K562 (cell line): ENCODE measurements around the gene LRRC71. TPM values are rescaled to one million over a fixed set of nuclear protein-coding genes. Genes with fewer than 3 reads are reported as not detected.
A peak's percentile ranks its signal among the peaks of the same experiment; 100 is the strongest.

Experiments used
- ATAC-seq: fragments of 200-7000 bp; cut with Tn5 transposase; 3 replicates; pipeline ENCODE4 v1.9.1; 2020; ENCODE audit warnings: moderate library complexity
- BruUV-seq: library from RNA; stranded (reverse); fragments of 400-500 nt; replicated peaks from 2 replicates; lab custom pipeline; 2021; lab: Mats Ljungman, UMichigan
- CTCF ChIA-PET: fragments of 300-600 bp; formaldehyde crosslinking; extraction: SDS; loops from one replicate; lab custom pipeline; 2021; ENCODE audit warnings: low intra/inter-chr PET ratio; lab: Yijun Ruan, JAX
- POLR2A ChIA-PET: fragments of 300-600, 350-650 bp; sonication (Branson Sonifier 250); formaldehyde crosslinking; extraction: SDS; loops from one replicate; lab custom pipeline; 2021; ENCODE audit warnings: antibody characterized with exemption, inconsistent platforms; lab: Yijun Ruan, JAX
- DNase-seq, 4 experiments: peaks; one replicate each; pipeline versions ENCODE4 v3.0.0 to v3.0.0-alpha.2; 2011 to 2018; ENCODE audit warnings: low spot score in 3 of 4, mixed read lengths in 3 of 4; ENCODE audit errors: extremely low read depth in 1 of 4
- FAIRE-seq: peaks from 2 replicates; lab custom pipeline; 2011; peaks lifted over from hg19 to GRCh38; lab: Jason Lieb, UNC
- H2AFZ ChIP-seq: 2 replicates; pipeline ENCODE4 v1.6.0; 2011; ENCODE audit warnings: low read depth, low read length, control low read depth, inconsistent platforms
- H3K27ac ChIP-seq: fragments of 200-600 bp; 3 replicates; pipeline ENCODE4 v1.8.0; 2011; ENCODE audit warnings: low read depth, mild to moderate bottlenecking, control low read depth, inconsistent platforms, low read length, moderate library complexity, mixed read lengths; ENCODE audit errors: extremely low read depth
- H3K27me3 ChIP-seq, 2 experiments: fragments of 300-600 bp in 1 of 2; 2 replicates in 1 of 2; 3 replicates in 1 of 2; pipeline versions ENCODE4 v1.6.0 to v1.8.0; 2011; ENCODE audit warnings: inconsistent platforms in 2 of 2, low read length in 2 of 2, mild to moderate bottlenecking in 1 of 2, mixed read lengths in 1 of 2, moderate library complexity in 1 of 2; ENCODE audit not compliant: control insufficient read depth in 2 of 2, insufficient read depth in 2 of 2
- H3K36me3 ChIP-seq: fragments of 300-600 bp; 3 replicates; pipeline ENCODE4 v1.8.0; 2011; ENCODE audit warnings: mild to moderate bottlenecking, low read length, inconsistent platforms; ENCODE audit not compliant: control insufficient read depth, insufficient read depth
- H3K4me1 ChIP-seq, 2 experiments: fragments of 200-600 bp in 1 of 2; replicated peaks in 1 of 2; 2 replicates in 1 of 2; 3 replicates in 1 of 2; pipeline versions ENCODE4 v1.5.1 to v1.8.0; 2011; ENCODE audit warnings: inconsistent platforms in 2 of 2, low read length in 2 of 2, mild to moderate bottlenecking in 1 of 2, mixed read lengths in 1 of 2, moderate library complexity in 1 of 2; ENCODE audit not compliant: control insufficient read depth in 2 of 2, insufficient read depth in 2 of 2
- H3K4me2 ChIP-seq: 2 replicates; pipeline ENCODE4 v1.6.1; 2011; ENCODE audit warnings: low read length, control low read depth, inconsistent platforms, mixed read lengths; ENCODE audit not compliant: insufficient read depth
- H3K4me3 ChIP-seq: fragments of 200-600 bp; sonication (generic), shearing (Covaris generic); 2 replicates; pipeline ENCODE4 v1.5.1; 2016; ENCODE audit warnings: control low read depth, inconsistent platforms
- H3K79me2 ChIP-seq: fragments of 200-600 bp; 3 replicates; pipeline ENCODE4 v1.8.0; 2011; ENCODE audit warnings: low read length, inconsistent platforms; ENCODE audit not compliant: control insufficient read depth, insufficient read depth
- H3K9ac ChIP-seq, 2 experiments: 2 replicates each; pipeline versions ENCODE4 v1.6.0 to v1.6.1; 2011; ENCODE audit warnings: low read depth in 2 of 2, low read length in 2 of 2, control low read depth in 1 of 2, inconsistent platforms in 1 of 2, mild to moderate bottlenecking in 1 of 2, mixed read lengths in 1 of 2; ENCODE audit not compliant: insufficient read depth in 1 of 2
- H3K9me1 ChIP-seq: one replicate; pipeline ENCODE4 v1.6.0; 2011; ENCODE audit warnings: inconsistent platforms, mild to moderate bottlenecking, low read length, moderate library complexity; ENCODE audit not compliant: control insufficient read depth, insufficient read depth
- H3K9me3 ChIP-seq: replicated peaks from 2 replicates; pipeline ENCODE4 v1.5.1; 2011; ENCODE audit warnings: low read depth, low read length, inconsistent platforms; ENCODE audit not compliant: control insufficient read depth, insufficient read depth
- H4K20me1 ChIP-seq: replicated peaks from 2 replicates; pipeline ENCODE4 v1.6.1; 2011; ENCODE audit warnings: low read length, inconsistent platforms, mixed read lengths; ENCODE audit not compliant: control insufficient read depth, insufficient read depth
- ARID1B ChIP-seq: fragments of 450-650 bp; IDR thresholded peaks from 2 replicates; pipeline ENCODE4 v1.6.1; 2016; ENCODE audit warnings: antibody characterized with exemption, mild to moderate bottlenecking, inconsistent platforms
- CBFA2T2 ChIP-seq: fragments of 450-650 bp; conservative IDR thresholded peaks from 2 replicates; pipeline ENCODE4 v1.6.1; 2017; ENCODE audit warnings: mild to moderate bottlenecking
- CTCF ChIP-seq, 3 experiments: IDR thresholded peaks in 2 of 3; conservative IDR thresholded peaks in 1 of 3; 2 replicates each; pipeline ENCODE4 v1.5.1; 2011 to 2012; ENCODE audit warnings: low read length in 3 of 3, mild to moderate bottlenecking in 3 of 3, control low read depth in 2 of 3, improper control_type of control experiment in 1 of 3, inconsistent platforms in 1 of 3, low read depth in 1 of 3, mixed read lengths in 1 of 3, moderate library complexity in 1 of 3; ENCODE audit not compliant: insufficient read depth in 2 of 3
- DMBX1 ChIP-seq: fragments of 250-450 bp; sonication (Bioruptor Pico); IDR thresholded peaks from 2 replicates; pipeline ENCODE4 v1.8.0; 2022; ENCODE audit warnings: inconsistent platforms, mild to moderate bottlenecking, moderate library complexity, borderline replicate concordance
- DPF2 ChIP-seq: fragments of 450-650 bp; IDR thresholded peaks from 2 replicates; pipeline ENCODE4 v1.6.1; 2016
- EHMT2 ChIP-seq: fragments of 450-650 bp; IDR thresholded peaks from 2 replicates; pipeline ENCODE4 v1.6.1; 2018; ENCODE audit warnings: antibody characterized with exemption
- ELF1 ChIP-seq: fragments of 200-800 bp; sonication (Bioruptor generic); IDR thresholded peaks from 2 replicates; pipeline ENCODE4 v1.6.1; 2016; ENCODE audit warnings: missing genetic modification characterization, missing compliant biosample characterization
- ELF2 ChIP-seq: fragments of 250-450 bp; sonication (Bioruptor Pico); IDR thresholded peaks from 2 replicates; pipeline ENCODE4 v1.5.0; 2021; ENCODE audit warnings: mild to moderate bottlenecking
- FOXA3 ChIP-seq, 2 experiments: fragments of 450-650 bp in 1 of 2; sonication (generic) in 1 of 2; formaldehyde crosslinking; IDR thresholded peaks in 1 of 2; conservative IDR thresholded peaks in 1 of 2; 2 replicates each; pipeline versions ENCODE4 v1.4.0 to v1.8.0; 2020 to 2022; ENCODE audit warnings: mild to moderate bottlenecking in 2 of 2, missing genetic modification reagents in 1 of 2
- FOXP1 ChIP-seq: sonication (generic); formaldehyde crosslinking; IDR thresholded peaks from 2 replicates; pipeline ENCODE4 v1.8.0; 2022; ENCODE audit warnings: mild to moderate bottlenecking, missing genetic modification reagents
- MTA2 ChIP-seq: fragments of 450-650 bp; IDR thresholded peaks from 2 replicates; pipeline ENCODE4 v1.6.1; 2016; ENCODE audit warnings: low read depth
- NCOR1 ChIP-seq: fragments of 450-650 bp; IDR thresholded peaks from 2 replicates; pipeline ENCODE4 v1.6.1; 2016; ENCODE audit warnings: mild to moderate bottlenecking, moderate library complexity
- NFIC ChIP-seq: fragments of 450-650 bp; IDR thresholded peaks from 2 replicates; pipeline ENCODE4 v1.6.1; 2017; ENCODE audit warnings: mild to moderate bottlenecking, inconsistent platforms
- SRF ChIP-seq, 2 experiments: fragments of 250-450, 450-650 bp in 1 of 2; sonication (Bioruptor Pico) in 1 of 2; sonication (generic) in 1 of 2; formaldehyde crosslinking; IDR thresholded peaks; 2 replicates each; pipeline versions ENCODE4 v1.5.0 to v1.5.1; 2020 to 2022; ENCODE audit warnings: mild to moderate bottlenecking in 1 of 2, missing genetic modification reagents in 1 of 2
- TAL1 ChIP-seq: fragments of 450-650 bp; IDR thresholded peaks from 2 replicates; pipeline ENCODE4 v1.6.1; 2016; ENCODE audit warnings: mild to moderate bottlenecking
- TCF3 ChIP-seq: sonication (generic); formaldehyde crosslinking; IDR thresholded peaks from 2 replicates; pipeline ENCODE4 v1.4.0; 2020; ENCODE audit warnings: mild to moderate bottlenecking, missing genetic modification reagents
- TEAD4 ChIP-seq, 2 experiments: sonication (generic) in 1 of 2; formaldehyde crosslinking in 1 of 2; IDR thresholded peaks; 2 replicates each; pipeline versions ENCODE4 v1.6.1 to v1.8.0; 2012 to 2022; ENCODE audit warnings: borderline replicate concordance in 1 of 2, inconsistent platforms in 1 of 2, low read length in 1 of 2, mild to moderate bottlenecking in 1 of 2, missing genetic modification reagents in 1 of 2
- ZNF324 ChIP-seq: fragments of 250-450 bp; sonication (Bioruptor Pico); IDR thresholded peaks from 2 replicates; pipeline ENCODE4 v1.4.0; 2020; ENCODE audit warnings: mild to moderate bottlenecking
- ZNF431 ChIP-seq: sonication (generic); formaldehyde crosslinking; IDR thresholded peaks from 2 replicates; pipeline ENCODE4 v1.8.0; 2022; ENCODE audit warnings: mild to moderate bottlenecking, missing genetic modification reagents
- WGBS: fragments of 100-300 bp; shearing (Covaris generic); methylation state at CpG from one replicate; pipeline ENCODE4 v1.1.6; 2016; ENCODE audit warnings: low coverage, mixed read lengths; ENCODE audit not compliant: insufficient coverage; ENCODE audit errors: missing lambda C conversion rate; 5-methylcytosine and 5-hydroxymethylcytosine counted together
- in situ Hi-C: fragments of 300-500 bp; cut with MboI; formaldehyde crosslinking; loops from 4 replicates; pipeline ENCODE4 v1.15.0; 2018; ENCODE audit warnings: inconsistent platforms, mixed read lengths
- intact Hi-C: fragments of 100-400 bp; cut with micrococcal nuclease; formaldehyde crosslinking; loops from 2 replicates; pipeline ENCODE4 v1.14.2; 2022
- polyA plus RNA-seq, 8 experiments: library from polyadenylated mRNA; depleted of rRNA in 4 of 8; stranded (reverse) in 5 of 8; unstranded in 3 of 8; fragments of >200 nt; fragmentation: Nextera tagmentation in 2 of 8; fragmentation: Illumina TruSeq in 1 of 8; extraction: Ambion mirVana in 2 of 8; extraction: Trizol in 1 of 8; gene quantifications; 2 replicates each; pipeline versions ENCODE4 v1.2.1 to v1.2.3, GENCODE V29; 2011 to 2014; ENCODE audit warnings: inconsistent platforms in 1 of 8, missing spikeins in 1 of 8
- total RNA-seq, 7 experiments: library from RNA; depleted of rRNA in 6 of 7; stranded (reverse); fragments of >200 nt in 6 of 7; fragmentation: Illumina TruSeq in 2 of 7; extraction: Trizol in 2 of 7; gene quantifications; 2 replicates each; pipeline versions ENCODE4 v1.2.1 to v1.2.3, GENCODE V29; 2011 to 2021; ENCODE audit warnings: low replicate concordance in 1 of 7
- TF ChIP-seq, protein P1 (sequence below), 2 experiments: fragments of 450-650 bp in 1 of 2; sonication (generic) in 1 of 2; formaldehyde crosslinking in 1 of 2; IDR thresholded peaks in 1 of 2; conservative IDR thresholded peaks in 1 of 2; 2 replicates each; pipeline versions ENCODE4 v1.6.1 to v1.8.1; 2016 to 2023; ENCODE audit warnings: mild to moderate bottlenecking in 2 of 2, moderate library complexity in 2 of 2, inconsistent platforms in 1 of 2, missing genetic modification reagents in 1 of 2

LRRC71 gene
- total and polyA plus RNA-seq, 9 of the 15 experiments (the other 6 are each of a cell fraction or from before 2014, with no cell fraction given): 0.06 to 1.2 (median 0.51) TPM; not detected in 1

DNA sequence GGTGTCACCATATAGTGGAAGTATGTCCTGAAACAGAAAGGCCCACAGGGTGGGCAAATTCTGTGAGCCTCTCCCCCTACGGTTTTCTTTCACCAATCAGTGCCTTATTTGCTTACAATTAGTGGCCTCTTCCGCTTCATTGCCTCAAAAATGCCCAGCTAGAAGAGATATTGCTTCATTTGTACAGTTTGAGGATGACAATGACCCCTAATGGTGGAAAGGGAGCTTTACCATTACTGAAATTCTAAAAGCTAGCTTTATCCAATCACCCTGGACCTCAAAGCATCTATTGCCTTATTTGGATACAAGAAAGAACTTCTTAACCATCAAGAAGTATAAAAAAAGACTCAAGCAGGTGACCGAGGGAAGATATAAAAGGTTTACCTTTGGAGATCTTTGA lies 49.6 kb downstream of the LRRC71 start (continued):
- no peak for TF ChIP-seq ZNF431 (CRISPR knock-in tag)
- TF ChIP-seq CTCF (IDR thresholded peaks at IDR 0.05 in 2 of 3, conservative IDR thresholded peaks at IDR 0.05 in 1 of 3; ENCODE audit: insufficient read depth in 2 of 3, low read depth in 1 of 3, low read length in 3 of 3): peak; percentile 15 to 51 (median 45); a peak in 3 of 6 replicates
- TF ChIP-seq FOXP1: no peak
- TF ChIP-seq SRF (CRISPR knock-in tag; IDR thresholded peaks at IDR 0.05): peak in 1 of 2 experiments; percentile 79; a peak in 1 of 4 replicates
- TF ChIP-seq FOXA3 (CRISPR knock-in tag; conservative IDR thresholded peaks at IDR 0.05 in 1 of 2, IDR thresholded peaks at IDR 0.05 in 1 of 2): peak in 1 of 2 experiments; percentile 63; a peak in 1 of 4 replicates
- no peak for TF ChIP-seq ELF1 (tag)
- no peak for TF ChIP-seq ZNF324 (CRISPR knock-in tag)

DNA sequence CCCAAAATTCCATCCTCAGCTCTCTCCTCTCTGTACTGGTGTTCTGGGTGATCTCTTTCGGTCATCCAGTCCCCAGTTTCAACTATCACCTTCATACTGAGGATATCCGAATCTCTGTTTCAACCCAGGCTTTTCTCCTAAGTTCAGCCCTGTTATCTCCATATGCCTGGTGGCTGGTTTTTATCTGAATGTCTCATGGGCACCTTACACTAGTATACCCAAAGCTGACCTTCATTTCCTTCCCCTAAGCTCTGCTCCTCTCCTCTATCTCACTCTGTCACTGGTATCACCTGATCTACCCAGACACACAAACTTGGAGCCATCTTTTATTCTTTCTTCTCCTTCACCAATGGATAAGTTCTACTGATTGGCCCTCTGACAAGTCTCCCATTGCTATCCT lies 53.0 kb downstream of the LRRC71 start:
- H3K27ac ChIP-seq: no peak overlapping the region
- CTCF ChIA-PET: no interaction called here
- no peak overlapping the region for H3K9ac ChIP-seq
- ATAC-seq (peak; percentile 64), DNase-seq (peak in 2 of 4 experiments; percentile 35 to 47), FAIRE-seq (no peak)
- H4K20me1 ChIP-seq: no peaks in the 10 kb centered on the region
- 28% methylated on average over 2 of the region's 2 CpGs for WGBS
- no peaks in the 10 kb centered on the region for H3K27me3 ChIP-seq
- POLR2A ChIA-PET: no interaction called here
- H2AFZ ChIP-seq: no peak overlapping the region
- intact Hi-C loops (loop anchor here (5.0 kb wide), 1 partner anchor 46 kb away; no protein-coding TSS in a partner anchor), in situ Hi-C loops (no loop called here)
- no peaks in the 10 kb centered on the region for H3K9me3 ChIP-seq
- H3K36me3 ChIP-seq: peaks cover 39% of the 10 kb centered on the region
- H3K9me1 ChIP-seq: no peaks in the 10 kb centered on the region
- H3K79me2 ChIP-seq: no peaks in the 10 kb centered on the region
- no TSS peak for BruUV-seq
- peaks cover 0 to 3% of the 10 kb centered on the region in 2 experiments; a peak in 1 of 5 replicates for H3K4me1 ChIP-seq
- H3K4me2 ChIP-seq: no peak overlapping the region
- H3K4me3 ChIP-seq: no peak overlapping the region
- TF ChIP-seq CBFA2T2: peak; percentile 71
- TF ChIP-seq EHMT2: 0 out of 2 replicates have a peak, but pooled peaks have one; percentile 19
- TF ChIP-seq ARID1B: peak; percentile 70
- peak; percentile 55; the same call in 1 of the 2 replicates for TF ChIP-seq TAL1
- TF ChIP-seq DMBX1 (CRISPR knock-in tag): no peak
- TF ChIP-seq NFIC: 0 out of 2 replicates have a peak, but pooled peaks have one; percentile 12
- peak; percentile 62; the same call in 1 of the 2 replicates for TF ChIP-seq NCOR1
- TF ChIP-seq MTA2: peak; percentile 27; the same call in 1 of the 2 replicates
- no peak for TF ChIP-seq ELF2
- TF ChIP-seq TCF3: peak; percentile 48
- peak; percentile 58 for TF ChIP-seq DPF2
- TF ChIP-seq, protein P1, sequence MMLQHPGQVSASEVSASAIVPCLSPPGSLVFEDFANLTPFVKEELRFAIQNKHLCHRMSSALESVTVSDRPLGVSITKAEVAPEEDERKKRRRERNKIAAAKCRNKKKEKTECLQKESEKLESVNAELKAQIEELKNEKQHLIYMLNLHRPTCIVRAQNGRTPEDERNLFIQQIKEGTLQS (IDR thresholded peaks at IDR 0.05): no peak
- TF ChIP-seq, protein P1 (CRISPR knock-in tag; conservative IDR thresholded peaks at IDR 0.05): no peak
- TF ChIP-seq TEAD4 (IDR thresholded peaks at IDR 0.05; ENCODE audit: low read length): peak; percentile 43; the same call in 1 of the 2 replicates
- no peak for TF ChIP-seq TEAD4 (CRISPR knock-in tag; IDR thresholded peaks at IDR 0.05; ENCODE audit: borderline replicate concordance)
